B cell (primary cell): ENCODE results near the gene WDFY2.

Experiments used
- EZH2 ChIP-seq: IDR thresholded peaks from 2 replicates; pipeline ENCODE4 v1.6.1; 2012; ENCODE audit warnings: borderline replicate concordance, low read depth, mild to moderate bottlenecking, moderate library complexity, low read length; ENCODE audit not compliant: insufficient read depth, poor library complexity, severe bottlenecking
- TF ChIP-seq, protein P1 (sequence below): fragments of 200-600 bp; IDR thresholded peaks from one replicate; pipeline ENCODE4 v1.8.0; 2022; ENCODE audit warnings: antibody characterized with exemption, mild to moderate bottlenecking

DNA sequence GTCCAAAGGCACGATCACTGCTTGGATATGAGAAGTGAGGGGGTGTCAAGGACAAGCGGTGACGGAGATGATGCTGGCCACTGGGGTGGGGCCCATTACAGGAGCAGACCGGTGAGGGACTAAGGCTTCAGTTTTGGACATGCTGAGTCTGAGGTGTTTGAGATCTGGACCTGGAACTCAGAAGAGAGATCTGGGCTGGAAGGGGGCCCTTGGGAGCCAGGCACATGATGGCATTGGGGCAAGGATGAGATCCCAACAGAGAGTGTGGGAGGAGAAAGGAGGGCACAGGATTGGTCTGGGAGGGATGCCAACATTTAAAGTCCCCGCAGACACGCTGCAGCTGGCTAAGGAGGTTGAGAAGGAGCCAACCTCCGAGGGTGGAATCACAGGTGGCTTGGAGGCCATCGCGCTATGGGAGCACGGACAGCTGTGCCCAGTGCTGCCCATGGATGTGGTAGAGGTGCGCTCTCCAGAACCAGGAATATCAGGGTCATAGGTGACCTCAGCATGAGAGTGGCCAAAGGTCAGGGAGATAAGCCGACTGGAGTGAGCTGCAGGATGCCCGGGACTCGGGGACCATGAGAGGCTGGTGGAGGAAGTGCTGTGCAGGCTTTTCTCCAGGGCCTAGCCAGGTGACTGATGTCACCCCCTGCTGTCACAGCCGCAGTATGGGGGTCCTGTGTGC lies 197.9 kb downstream of the WDFY2 start:
- TF ChIP-seq, protein P1, sequence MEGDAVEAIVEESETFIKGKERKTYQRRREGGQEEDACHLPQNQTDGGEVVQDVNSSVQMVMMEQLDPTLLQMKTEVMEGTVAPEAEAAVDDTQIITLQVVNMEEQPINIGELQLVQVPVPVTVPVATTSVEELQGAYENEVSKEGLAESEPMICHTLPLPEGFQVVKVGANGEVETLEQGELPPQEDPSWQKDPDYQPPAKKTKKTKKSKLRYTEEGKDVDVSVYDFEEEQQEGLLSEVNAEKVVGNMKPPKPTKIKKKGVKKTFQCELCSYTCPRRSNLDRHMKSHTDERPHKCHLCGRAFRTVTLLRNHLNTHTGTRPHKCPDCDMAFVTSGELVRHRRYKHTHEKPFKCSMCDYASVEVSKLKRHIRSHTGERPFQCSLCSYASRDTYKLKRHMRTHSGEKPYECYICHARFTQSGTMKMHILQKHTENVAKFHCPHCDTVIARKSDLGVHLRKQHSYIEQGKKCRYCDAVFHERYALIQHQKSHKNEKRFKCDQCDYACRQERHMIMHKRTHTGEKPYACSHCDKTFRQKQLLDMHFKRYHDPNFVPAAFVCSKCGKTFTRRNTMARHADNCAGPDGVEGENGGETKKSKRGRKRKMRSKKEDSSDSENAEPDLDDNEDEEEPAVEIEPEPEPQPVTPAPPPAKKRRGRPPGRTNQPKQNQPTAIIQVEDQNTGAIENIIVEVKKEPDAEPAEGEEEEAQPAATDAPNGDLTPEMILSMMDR: no peak
- TF ChIP-seq EZH2: no peak
